Smooth muscle cell of the brain vasculature (primary cell): ENCODE measurements around the gene APOF.
"Not testable (repeated sequence)": the region's sequence is repeated elsewhere in the genome, so short reads cannot be mapped to it uniquely, and the experiment has no call there.

Experiments
- DNase-seq: peaks from one replicate; pipeline ENCODE4 v3.0.0-alpha.2; 2012; ENCODE audit warnings: low read depth, low spot score

Gene APOF

DNA sequence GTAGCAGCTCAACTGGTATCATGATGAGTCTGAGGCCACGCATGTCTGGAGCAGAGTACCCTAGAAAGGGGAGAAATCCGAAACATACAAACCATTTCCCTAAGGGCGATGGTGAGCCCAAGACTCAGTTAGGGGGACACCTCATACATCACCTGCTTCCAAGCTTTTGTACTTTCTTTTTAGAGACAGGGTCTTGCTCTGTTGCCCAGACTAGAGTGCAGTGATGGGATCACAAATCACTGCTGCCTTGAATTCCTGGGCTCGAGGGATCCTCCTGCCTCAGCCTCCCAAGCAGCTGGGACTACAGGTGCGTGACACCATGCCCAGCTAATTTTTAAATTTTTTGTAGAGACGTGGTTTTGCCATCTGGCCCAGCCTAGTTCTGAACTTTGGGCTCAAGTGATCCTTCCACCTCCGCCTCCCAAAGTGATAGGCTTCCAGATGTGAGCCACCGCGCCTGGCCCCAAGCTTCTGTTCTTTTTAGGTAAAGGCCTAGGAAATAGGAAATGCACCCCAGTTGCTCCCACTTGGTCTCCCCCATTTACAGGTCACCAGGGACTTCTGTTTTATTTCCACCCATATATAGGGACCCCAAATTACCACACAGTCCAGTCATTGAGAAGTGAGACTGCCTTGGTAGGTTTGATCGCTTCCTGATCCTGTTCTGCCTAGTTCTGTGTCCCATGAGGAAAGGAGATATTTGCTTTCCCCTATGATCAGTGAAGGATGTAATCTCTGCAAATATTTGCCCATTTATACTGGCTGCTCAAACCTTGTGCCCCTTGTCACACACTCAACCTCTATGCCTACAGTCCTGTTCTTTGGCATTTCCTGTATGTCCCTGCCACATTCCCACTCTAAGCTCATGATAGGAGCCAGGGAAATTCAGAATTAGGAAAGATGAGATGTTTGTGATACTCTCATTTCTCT lies at the start of gene APOF:
TSS of gene APOF (minus strand) at position 728 of the 930 bp plus-strand sequence. CDS start at position 616, 112 bp downstream.
- no peak for DNase-seq

DNA sequence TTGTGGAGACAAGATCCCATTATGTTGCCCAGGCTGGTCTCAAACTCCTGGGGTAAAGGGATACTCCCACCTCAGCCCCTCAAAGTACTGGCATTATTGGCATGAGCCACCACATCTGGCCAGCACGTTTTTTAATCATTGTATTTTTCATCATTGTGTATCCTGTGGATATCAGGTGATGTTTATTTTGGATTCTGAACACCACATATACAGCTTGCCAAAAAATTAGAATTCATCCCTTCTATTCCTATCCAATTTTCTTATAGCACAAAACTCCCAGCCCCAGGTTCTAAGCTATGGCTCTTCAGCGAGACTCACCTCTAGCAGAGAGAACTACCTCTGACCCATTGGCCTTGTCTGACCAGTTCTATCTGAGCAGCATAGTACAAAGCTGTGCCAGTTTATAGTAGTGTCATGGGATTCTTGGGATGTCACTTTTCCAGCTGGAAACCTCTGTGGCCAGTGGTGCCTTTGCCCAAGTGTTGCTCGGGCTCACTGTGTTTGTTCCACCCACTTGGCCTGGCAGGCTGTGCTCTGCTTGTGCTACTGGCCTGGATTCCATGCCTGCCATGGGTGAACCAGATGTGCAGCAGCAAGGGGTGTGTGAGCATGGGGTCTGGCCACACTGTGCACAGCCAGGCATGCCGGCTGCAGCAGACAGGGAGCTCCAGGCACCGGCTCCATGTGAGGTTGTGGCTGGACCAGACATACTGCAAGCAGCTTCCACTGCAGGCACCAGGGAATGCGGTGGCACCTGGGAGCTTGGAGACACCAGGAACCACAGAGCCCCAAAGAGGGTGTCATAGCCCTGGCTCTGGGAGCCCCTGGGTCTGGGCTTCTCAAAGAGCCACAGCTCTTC lies 49.4 kb upstream of the APOF start:
- DNase-seq = no peak

GRCh38 chr12:56410768-56411167 lies 48.1 kb upstream of the APOF start:
- DNase-seq = no peak

DNA sequence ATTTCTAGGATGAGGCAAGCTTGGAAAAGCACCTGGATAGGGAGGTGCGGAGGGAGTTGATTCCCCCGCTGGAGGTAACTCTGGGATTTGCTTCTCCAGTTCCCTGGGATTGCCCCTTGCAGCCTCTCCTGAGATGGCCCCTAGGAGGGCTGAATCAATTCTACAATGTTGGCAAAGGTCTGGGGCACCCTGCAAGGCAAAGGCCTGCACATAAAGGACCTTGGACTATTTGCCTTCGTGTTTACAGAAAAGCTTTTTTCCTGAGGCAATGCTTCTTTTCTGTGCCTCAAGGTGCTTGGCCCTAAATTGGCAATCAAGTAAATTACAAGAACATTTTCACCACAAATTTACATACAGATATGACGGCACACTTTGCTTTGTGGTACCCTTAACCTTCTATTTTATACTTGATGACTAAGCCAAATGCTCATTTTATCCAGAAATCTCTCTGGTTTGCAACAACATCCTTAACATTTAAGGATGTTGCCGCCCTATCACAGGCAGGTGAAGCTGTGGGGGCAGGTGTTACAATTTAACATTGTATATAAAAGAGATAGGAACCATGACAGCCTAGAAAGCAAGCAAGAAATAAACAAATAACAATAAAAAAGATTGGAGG lies 46.3 kb upstream of the APOF start:
- DNase-seq = no peak

DNA sequence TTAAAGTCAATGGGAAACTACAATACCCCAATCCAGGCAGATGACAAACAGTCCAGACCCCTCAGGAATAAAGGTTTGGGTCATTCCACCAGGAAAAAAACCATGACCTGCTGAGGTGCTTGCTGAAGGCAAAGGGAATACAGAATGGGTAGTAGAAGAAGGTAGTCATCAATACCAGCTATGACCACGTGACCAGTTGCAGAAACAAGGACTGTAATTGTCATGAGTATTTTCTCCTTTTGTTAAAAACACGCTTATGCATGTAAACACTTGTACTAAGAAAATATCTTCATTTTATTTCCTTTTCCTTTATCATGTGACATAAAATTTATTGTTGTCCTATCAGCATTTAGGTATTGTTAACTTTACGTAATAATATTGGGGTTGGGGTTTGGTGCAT lies 41.6 kb upstream of the APOF start:
- DNase-seq = not testable (repeated sequence)

- not testable (repeated sequence) for DNase-seq
These were observed 39.0 kb upstream of the APOF start for GRCh38 chr12:56401612-56402011.

DNA sequence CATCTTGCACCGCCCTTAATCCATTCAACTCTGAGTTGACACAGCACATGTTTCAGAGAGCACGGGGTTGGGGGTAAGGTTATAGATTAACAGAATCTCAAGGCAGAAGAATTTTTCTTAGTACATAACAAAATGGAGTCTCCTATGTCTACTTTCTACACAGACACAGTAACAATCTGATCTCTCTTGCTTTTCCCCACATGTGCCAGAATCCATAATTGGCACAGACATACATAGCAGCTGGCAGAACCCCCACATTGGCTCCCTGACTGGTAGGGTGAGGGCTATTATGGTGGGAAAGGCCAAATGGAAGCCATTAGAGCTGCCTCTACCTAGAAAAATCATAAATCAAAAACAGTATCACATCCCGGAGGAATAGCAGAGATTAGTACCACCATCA lies 38.5 kb upstream of the APOF start:
- DNase-seq = not testable (repeated sequence)

GRCh38 chr12:56399466-56399865 lies 36.8 kb upstream of the APOF start:
- not testable (repeated sequence) for DNase-seq

DNA sequence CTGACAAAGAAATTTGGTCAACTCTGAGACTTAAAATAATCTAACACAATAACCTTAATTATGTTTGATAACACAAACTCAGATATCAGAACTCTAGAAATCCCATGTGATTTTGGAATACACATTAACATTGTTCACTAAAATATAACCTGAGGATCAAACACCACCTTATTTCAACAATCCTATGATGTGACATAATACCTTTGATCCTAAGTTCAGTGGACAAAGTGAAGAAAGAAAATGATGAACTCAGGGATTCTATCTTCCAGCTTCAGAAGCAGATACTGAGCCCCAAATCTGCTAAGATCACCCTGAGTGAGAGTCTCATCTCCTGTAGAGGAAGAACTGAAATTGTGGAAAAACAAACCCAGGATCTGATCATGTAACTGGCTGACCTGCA lies 35.7 kb upstream of the APOF start:
- no peak for DNase-seq

- DNase-seq = no peak
These were observed 29.7 kb upstream of the APOF start for GRCh38 chr12:56392331-56392730.

DNA sequence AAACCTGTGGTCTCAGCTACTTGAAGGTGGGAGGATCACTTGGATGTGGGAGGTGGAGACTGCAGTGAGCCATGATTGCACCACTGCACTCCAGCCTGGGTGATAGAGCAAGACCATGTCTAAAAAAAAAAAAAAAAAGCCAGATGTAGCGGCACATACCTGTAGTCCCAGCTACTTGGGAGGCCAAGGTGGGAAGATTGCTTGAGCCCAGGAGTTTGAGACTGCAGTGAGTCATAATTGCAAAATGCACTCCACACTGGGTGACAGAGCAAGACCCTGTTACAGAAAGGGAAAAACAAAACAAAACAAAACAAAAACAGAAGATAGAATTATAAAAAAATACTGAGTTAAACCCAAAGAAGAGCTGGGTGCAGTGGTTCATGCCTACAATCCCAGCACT lies 29.1 kb upstream of the APOF start:
- DNase-seq = no peak

GRCh38 chr12:56389412-56389811 lies 26.8 kb upstream of the APOF start:
- no peak for DNase-seq

DNA sequence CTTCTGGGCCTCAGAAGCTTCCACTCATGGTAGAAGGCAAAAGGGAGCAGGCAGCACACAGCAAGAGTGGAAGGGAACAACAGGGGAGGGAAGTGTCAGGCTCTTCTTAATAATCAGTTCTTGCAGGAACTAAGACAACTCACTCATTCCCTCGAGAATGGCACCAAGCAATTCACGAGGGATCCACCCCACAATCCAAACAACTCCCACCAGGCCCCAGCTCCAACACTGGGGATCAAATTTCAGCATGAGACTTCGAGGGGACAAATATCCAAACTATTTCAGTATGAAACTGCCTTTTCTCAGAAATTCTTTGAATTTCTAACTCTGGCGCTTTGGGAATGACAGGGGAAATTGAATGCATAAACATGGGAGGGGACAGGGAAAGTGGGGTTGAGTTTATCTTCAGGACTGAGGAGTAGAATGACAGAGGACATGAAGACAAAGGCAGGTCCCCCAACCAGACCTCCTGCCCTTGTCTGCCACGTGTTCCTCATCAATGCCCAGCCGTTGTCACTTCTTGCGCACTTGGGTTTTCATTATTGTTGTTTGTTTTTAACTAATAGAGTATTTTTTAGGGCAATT lies 24.6 kb upstream of the APOF start:
- DNase-seq = peak; percentile 3

GRCh38 chr12:56385873-56386272 lies 23.2 kb upstream of the APOF start:
- DNase-seq = no peak

- DNase-seq = no peak
These were observed 20.0 kb upstream of the APOF start for GRCh38 chr12:56382611-56383010.

GRCh38 chr12:56377989-56378316 lies 15.3 kb upstream of the APOF start:
- DNase-seq = no peak

- no peak for DNase-seq
These were observed 14.8 kb upstream of the APOF start for GRCh38 chr12:56377310-56377988.

GRCh38 chr12:56375598-56376434 lies 13.2 kb upstream of the APOF start:
- no peak for DNase-seq

DNA sequence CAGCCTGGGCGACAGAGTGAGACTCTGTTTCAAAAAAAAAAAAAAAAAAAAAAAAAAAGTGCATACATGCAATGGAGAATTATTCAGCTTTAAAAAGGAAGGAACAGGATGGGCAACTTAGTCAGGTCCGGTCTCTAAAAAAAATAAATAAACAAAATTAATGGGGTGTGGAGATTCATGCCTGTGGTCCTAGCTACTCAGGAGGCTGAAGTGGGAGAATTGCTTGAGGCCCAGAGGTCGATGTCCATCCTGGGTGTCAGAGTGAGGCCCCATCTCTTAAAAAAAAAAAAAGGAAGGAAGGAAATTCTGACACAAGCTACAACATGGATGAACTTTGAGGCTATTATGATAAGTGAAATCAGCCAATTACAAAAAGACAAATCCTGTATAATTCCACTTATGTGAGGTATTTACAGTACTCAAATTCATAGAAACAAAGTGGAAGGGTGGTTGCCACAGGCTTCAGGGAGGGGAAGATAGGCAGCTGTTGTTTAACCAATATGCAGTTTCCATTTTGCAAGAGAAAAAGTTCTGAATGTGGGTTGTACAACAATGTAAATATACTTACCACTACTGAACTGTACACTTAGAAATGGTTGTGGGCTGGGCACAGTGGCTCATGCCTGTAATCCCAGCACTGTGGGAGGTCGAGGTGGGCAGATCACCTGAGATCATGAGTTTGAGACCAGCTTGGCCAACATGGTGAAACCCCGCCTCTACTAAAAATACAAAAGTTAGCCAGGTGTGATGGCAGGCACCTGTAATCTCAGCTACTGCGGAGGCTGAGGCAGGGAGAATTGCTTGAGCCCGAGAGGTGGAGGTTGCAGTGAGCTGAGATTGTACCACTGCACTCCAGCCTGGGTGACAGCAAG lies 12.3 kb upstream of the APOF start:
- DNase-seq = no peak
